Neuronal stem cell (in vitro differentiated cells): Measurements from ENCODE around the gene DCAF11. TPM values are rescaled to one million over a fixed set of nuclear protein-coding genes. Genes with fewer than 3 reads are reported as not detected.

Experiments used
- small RNA-seq: library from polyadenylated mRNA; stranded (forward); fragments of <200 nt; extraction: miRNeasy Mini kit (QIAGEN cat#:217004); gene quantifications from one replicate; pipeline ENCODE3, GENCODE V24; 2013; ENCODE audit not compliant: insufficient read depth

The DCAF11 gene

Small RNA genes within 50 kb of the gene (small RNA-seq; reads per million reads assigned to genes)
- gene IRF9 = not detected
- gene RNA5SP383 = 5.9 reads per million, percentile 30 among the genes with 10 or more reads in this experiment
